Astrocyte of the cerebellum (primary cell): ENCODE data around the gene STN1.

Experiments used
- DNase-seq: peaks from one replicate; pipeline ENCODE4 v3.0.0-alpha.2; 2011; ENCODE audit warnings: low read depth
- H3K4me3 ChIP-seq: 2 replicates; pipeline ENCODE4 v1.5.1; 2011; ENCODE audit warnings: mild to moderate bottlenecking, low read depth, low read length, moderate library complexity
- CTCF ChIP-seq: IDR thresholded peaks from 2 replicates; pipeline ENCODE4 v1.5.1; 2012; ENCODE audit warnings: low read length, low read depth, moderate library complexity, mild to moderate bottlenecking; ENCODE audit errors: missing control alignments
- in situ Hi-C: cut with HindIII; loops from 2 replicates; pipeline ENCODE4 v1.10.0; 2017; ENCODE audit warnings: low sequenced_read_pairs

The STN1 gene

DNA sequence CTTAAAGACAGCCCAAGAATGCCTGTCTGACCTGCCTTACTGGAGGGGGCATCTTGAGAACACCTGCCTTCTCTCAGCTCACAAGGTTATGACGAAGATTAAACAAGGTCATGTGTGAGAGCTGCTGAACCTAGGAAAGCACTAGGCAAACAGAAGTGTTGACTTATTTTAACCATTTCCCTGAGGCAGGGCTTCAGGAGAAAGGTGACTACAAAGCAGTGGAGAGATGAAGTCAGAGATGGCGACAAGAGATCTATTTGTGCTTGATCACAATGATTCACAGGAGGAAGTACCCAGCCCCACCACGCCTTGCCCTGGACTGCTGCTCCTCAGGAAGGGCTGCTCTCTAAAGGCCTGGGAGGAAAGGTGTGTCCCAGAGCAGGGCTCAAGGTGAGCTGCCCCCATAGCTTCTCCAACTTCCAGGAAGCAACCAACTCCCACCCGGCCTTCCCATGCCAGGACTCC lies 27.8 kb downstream of the STN1 start:
- no peak for TF ChIP-seq CTCF
- no peak for DNase-seq
- in situ Hi-C loops = no loop called here
- H3K4me3 ChIP-seq = no peak overlapping the region

DNA sequence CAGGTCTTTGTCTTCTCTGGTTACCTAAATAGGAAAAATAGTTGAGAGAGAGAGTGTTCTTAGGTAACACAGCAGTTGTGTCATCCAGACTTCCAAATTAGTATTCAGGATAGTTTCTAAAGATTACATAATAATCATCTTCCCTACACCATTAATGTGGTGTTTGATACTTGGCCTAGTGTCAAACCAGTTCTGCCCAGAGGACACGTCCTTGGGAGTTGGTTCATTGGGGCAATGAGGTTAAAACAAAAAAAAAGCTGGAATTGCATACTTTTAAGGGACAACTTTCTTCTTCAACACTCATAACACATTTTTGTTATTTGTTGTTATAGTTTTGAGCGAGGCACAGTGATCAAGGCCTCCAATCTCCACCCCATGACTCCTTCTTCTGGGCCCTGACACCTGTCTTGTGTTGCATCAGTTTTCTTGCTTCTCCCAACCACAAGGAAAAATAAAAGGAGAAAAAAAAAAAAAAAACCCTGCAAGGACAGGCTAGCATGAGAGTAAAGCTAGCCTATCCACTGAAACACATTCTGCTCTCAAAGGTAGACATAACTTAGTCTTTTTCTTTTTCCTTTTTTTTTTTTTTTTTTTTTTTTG lies 28.8 kb downstream of the STN1 start:
- in situ Hi-C loops = no loop called here

DNA sequence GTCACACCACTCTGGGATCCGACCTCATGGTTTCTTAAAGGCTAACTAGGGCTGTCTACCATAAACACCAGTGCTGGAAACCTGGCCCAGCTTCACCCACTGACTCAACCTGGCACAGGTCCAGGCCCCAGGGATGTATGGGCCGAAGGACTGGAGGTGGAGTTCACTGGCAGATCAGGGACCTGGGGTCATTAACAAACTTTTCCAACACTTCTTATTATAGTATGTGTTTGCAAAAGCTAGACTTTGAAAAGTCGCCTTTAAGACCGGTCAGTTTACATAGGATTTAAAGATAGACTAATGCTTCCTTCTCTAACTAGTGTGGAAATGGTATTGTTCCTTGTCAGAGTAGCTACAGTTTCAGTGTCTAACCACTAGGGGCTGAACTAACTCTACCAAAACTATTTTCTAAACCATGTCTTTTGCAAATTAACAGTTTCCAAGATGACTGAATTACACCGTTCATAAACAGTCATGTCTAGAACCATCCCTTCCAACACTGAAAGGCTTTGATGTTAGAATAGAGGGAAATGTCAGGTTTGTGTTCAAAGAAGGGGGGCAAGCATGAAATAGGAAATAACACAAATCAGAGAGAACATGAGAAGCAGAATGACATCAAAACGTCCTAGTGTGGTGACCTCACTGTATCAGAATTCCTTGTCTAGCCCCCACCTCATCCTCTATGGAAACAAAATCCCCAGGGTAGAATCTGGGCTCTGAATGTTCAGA lies 29.7 kb downstream of the STN1 start:
- in situ Hi-C loops = no loop called here
- H3K4me3 ChIP-seq = no peak overlapping the region
- peak; percentile 72 for TF ChIP-seq CTCF
- peak; percentile 79 for DNase-seq

More for the DNA sequence above, 28.8 kb downstream of the STN1 start:
- no peak overlapping the region for H3K4me3 ChIP-seq
- no peak for DNase-seq
- TF ChIP-seq CTCF = no peak

DNA sequence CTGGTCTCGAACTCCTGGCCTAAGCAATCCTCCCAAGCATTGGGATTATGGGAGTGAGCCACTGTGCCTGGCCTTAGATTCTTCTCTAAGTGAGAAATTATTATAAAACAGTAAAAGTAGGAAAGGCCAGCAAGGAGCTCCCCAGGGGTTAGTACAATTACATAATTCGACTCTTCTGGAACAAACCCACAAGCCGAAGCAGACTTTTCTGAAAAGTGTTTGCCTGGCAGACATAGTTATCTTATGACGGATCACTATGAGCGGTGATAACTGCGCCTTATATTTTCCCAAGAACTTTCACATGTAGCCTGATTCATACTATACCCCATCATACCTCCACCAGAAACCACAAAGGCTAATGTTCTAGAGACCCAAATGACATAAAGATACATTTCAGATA lies 32.4 kb downstream of the STN1 start:
- no peak overlapping the region for H3K4me3 ChIP-seq
- no peak for TF ChIP-seq CTCF
- peak; percentile 53 for DNase-seq
- in situ Hi-C loops = no loop called here

DNA sequence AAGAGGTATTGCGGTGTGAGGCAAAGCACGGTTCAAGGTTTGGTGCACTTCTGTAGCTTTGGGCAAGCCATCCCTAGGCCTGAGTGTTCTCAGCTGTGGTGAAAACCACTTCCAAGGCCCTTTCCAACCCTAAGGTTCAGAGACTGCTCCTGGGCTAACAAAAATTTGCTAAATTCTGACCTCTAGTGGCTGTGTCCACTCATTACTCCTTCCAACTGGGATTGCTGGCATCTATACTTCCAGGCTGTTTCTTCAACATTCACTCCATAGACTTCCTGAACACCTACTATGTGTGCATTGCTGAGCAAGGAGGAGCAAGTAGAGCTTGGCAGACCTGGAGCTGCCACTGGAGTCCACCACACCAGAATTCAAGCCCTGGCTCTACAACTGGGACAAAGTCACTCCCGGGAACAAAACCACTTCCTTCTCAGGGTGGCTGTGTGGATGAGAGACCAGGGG lies 33.3 kb downstream of the STN1 start:
- peak; percentile 77 for TF ChIP-seq CTCF
- no peak overlapping the region for H3K4me3 ChIP-seq
- DNase-seq = peak; percentile 37
- in situ Hi-C loops = no loop called here

DNA sequence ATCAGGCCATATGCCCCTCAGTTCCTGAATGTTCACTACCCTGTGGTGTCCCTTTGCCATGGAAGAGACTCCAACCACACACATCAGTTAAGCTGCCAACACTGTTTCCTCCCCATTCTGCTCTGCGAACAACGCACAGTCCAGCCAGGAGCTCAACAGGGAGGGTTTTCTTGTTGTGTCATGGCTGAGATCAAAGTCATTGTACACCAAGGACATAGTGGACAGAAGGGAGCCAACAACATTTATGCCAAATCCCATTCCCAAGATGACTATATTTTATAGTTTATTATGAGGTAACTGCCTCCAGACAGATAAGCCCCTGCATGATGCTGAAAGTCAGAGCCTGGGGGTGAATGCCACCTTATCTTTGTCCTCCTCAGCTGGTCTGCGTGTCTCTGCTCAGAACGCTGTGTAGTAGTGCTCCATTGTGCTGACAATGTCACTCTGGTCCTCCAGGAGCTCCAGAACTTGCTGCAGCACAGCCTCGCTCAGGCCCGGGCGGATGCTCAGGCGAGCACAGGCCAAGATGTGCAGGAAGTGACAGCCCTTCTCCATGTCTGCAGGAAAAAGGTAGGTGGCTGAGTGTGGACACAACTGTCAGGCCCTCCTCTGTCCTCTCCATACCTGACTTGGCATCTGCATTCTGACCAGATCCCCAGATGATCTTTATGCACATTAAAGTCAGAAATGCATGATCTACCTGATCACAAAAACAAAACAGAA lies 35.5 kb downstream of the STN1 start:
- TF ChIP-seq CTCF = no peak
- no peak overlapping the region for H3K4me3 ChIP-seq
- in situ Hi-C loops = no loop called here
- DNase-seq = no peak
